Muscle layer of duodenum (tissue), 2 donors: ENCODE results near the gene NUDT19.
A peak's percentile ranks its signal among the peaks of the same experiment; 100 is the strongest.

ENCODE experiments used
- H3K27ac ChIP-seq: one replicate; pipeline ENCODE4 v1.7.0; 2013; ENCODE audit warnings: mild to moderate bottlenecking, low read length
- H3K27me3 ChIP-seq: one replicate; pipeline ENCODE4 v1.7.0; 2013; ENCODE audit warnings: low read depth, mild to moderate bottlenecking, control low read depth, low read length
- H3K36me3 ChIP-seq, 2 donors: one replicate each; pipeline ENCODE4 v1.7.0; 2013; ENCODE audit warnings: low read length in 2 of 2, control low read depth in 1 of 2, mild to moderate bottlenecking in 1 of 2; ENCODE audit not compliant: insufficient read depth in 2 of 2, control insufficient read depth in 1 of 2
- H3K4me1 ChIP-seq, 2 donors: one replicate each; pipeline ENCODE4 v1.7.0; 2013; ENCODE audit warnings: low read length in 2 of 2, mild to moderate bottlenecking in 2 of 2, control low read depth in 1 of 2, moderate library complexity in 1 of 2; ENCODE audit not compliant: insufficient read depth in 2 of 2, control insufficient read depth in 1 of 2
- H3K4me3 ChIP-seq, 2 donors: one replicate each; pipeline ENCODE4 v1.7.0; 2013; ENCODE audit warnings: low read length in 2 of 2, low read depth in 1 of 2, mild to moderate bottlenecking in 1 of 2
- H3K9me3 ChIP-seq, 2 donors: one replicate each; pipeline ENCODE4 v1.7.0; 2013; ENCODE audit warnings: low read length in 2 of 2, control low read depth in 1 of 2, mild to moderate bottlenecking in 1 of 2; ENCODE audit not compliant: control insufficient read depth in 1 of 2
- donor health status: healthy.

Gene NUDT19

GRCh38 chr19:32658075-32658474, 33.5 kb upstream of the NUDT19 start:
- Histone ChIP-seq H3K27me3 (no peaks in the 10 kb centered on the region), H3K9me3 (no peaks in the 10 kb centered on the region), H3K27ac (no peak overlapping the region), H3K36me3 (peaks cover 8 to 35% of the 10 kb centered on the region in 2 donors), H3K4me1 (peaks cover 0 to 3% of the 10 kb centered on the region in 2 donors), H3K4me3 (no peak overlapping the region)

GRCh38 chr19:32658527-32658926, 33.1 kb upstream of the NUDT19 start:
- peaks cover 8 to 35% of the 10 kb centered on the region in 2 donors for H3K36me3 ChIP-seq

GRCh38 chr19:32661318-32661717, 30.3 kb upstream of the NUDT19 start:
- Histone ChIP-seq H3K36me3 (peaks cover 4 to 14% of the 10 kb centered on the region in 2 donors), H3K9me3 (no peaks in the 10 kb centered on the region), H3K4me3 (no peak overlapping the region), H3K27ac (no peak overlapping the region), H3K4me1 (peaks cover 0 to 3% of the 10 kb centered on the region in 2 donors), H3K27me3 (no peaks in the 10 kb centered on the region)

More at GRCh38 chr19:32658527-32658926, 33.1 kb upstream of the NUDT19 start:
- H3K27ac ChIP-seq, result no peak overlapping the region
- H3K9me3 ChIP-seq, result no peaks in the 10 kb centered on the region
- no peaks in the 10 kb centered on the region for H3K27me3 ChIP-seq
- H3K4me3 ChIP-seq, result no peak overlapping the region
- H3K4me1 ChIP-seq, result no peaks in the 10 kb centered on the region

GRCh38 chr19:32662186-32662585, 29.4 kb upstream of the NUDT19 start:
- no peak overlapping the region for H3K4me3 ChIP-seq
- no peak overlapping the region for H3K27ac ChIP-seq
- H3K9me3 ChIP-seq, result no peaks in the 10 kb centered on the region

GRCh38 chr19:32666084-32666483, 25.5 kb upstream of the NUDT19 start:
- no peaks in the 10 kb centered on the region for H3K27me3 ChIP-seq
- H3K36me3 ChIP-seq, result peaks cover 0 to 3% of the 10 kb centered on the region in 2 donors
- H3K9me3 ChIP-seq, result no peaks in the 10 kb centered on the region

More at GRCh38 chr19:32662186-32662585, 29.4 kb upstream of the NUDT19 start:
- Histone ChIP-seq H3K27me3 (no peaks in the 10 kb centered on the region), H3K36me3 (peaks cover 8 to 10% of the 10 kb centered on the region in 2 donors), H3K4me1 (peaks cover 0 to 4% of the 10 kb centered on the region in 2 donors)

GRCh38 chr19:32669310-32669709, 22.3 kb upstream of the NUDT19 start:
- H3K27me3 ChIP-seq, result no peaks in the 10 kb centered on the region
- H3K4me1 ChIP-seq, result peaks cover 4 to 29% of the 10 kb centered on the region in 2 donors
- H3K36me3 ChIP-seq, result peaks cover 0 to 3% of the 10 kb centered on the region in 2 donors
- no peak overlapping the region for H3K27ac ChIP-seq
- H3K9me3 ChIP-seq, result no peaks in the 10 kb centered on the region
- H3K4me3 ChIP-seq, result no peak overlapping the region

More at GRCh38 chr19:32666084-32666483, 25.5 kb upstream of the NUDT19 start:
- H3K4me1 ChIP-seq, result peaks cover 0 to 7% of the 10 kb centered on the region in 2 donors
- no peak overlapping the region for H3K4me3 ChIP-seq
- no peak overlapping the region for H3K27ac ChIP-seq

- Histone ChIP-seq H3K4me3 (no peak overlapping the region), H3K27ac (no peak overlapping the region), H3K27me3 (peaks cover 10% of the 10 kb centered on the region), H3K9me3 (no peaks in the 10 kb centered on the region), H3K36me3 (peaks cover 0 to under 1% of the 10 kb centered on the region in 2 donors), H3K4me1 (peaks cover 4 to 37% of the 10 kb centered on the region in 2 donors)
Measured at GRCh38 chr19:32671883-32672593, 19.6 kb upstream of the NUDT19 start.

GRCh38 chr19:32672841-32673240, 18.8 kb upstream of the NUDT19 start:
- Histone ChIP-seq H3K27ac (no peak overlapping the region), H3K4me1 (peaks cover 4 to 37% of the 10 kb centered on the region in 2 donors), H3K9me3 (no peaks in the 10 kb centered on the region), H3K36me3 (no peaks in the 10 kb centered on the region), H3K27me3 (peaks cover 11% of the 10 kb centered on the region), H3K4me3 (no peak overlapping the region)

- H3K4me3 ChIP-seq, result peak overlapping the region in 1 of 2 donors; percentile 90
- H3K4me1 ChIP-seq, result peaks cover 4 to 37% of the 10 kb centered on the region in 2 donors
Measured at GRCh38 chr19:32673573-32673972, 18.0 kb upstream of the NUDT19 start.

GRCh38 chr19:32674153-32674930, 17.3 kb upstream of the NUDT19 start:
- Histone ChIP-seq H3K36me3 (no peaks in the 10 kb centered on the region), H3K9me3 (no peaks in the 10 kb centered on the region), H3K27me3 (peaks cover 11% of the 10 kb centered on the region), H3K27ac (no peak overlapping the region), H3K4me3 (peak overlapping the region; percentile 66 to 90), H3K4me1 (peaks cover 4 to 37% of the 10 kb centered on the region in 2 donors)

More at GRCh38 chr19:32673573-32673972, 18.0 kb upstream of the NUDT19 start:
- H3K9me3 ChIP-seq, result no peaks in the 10 kb centered on the region
- no peaks in the 10 kb centered on the region for H3K36me3 ChIP-seq
- peaks cover 11% of the 10 kb centered on the region for H3K27me3 ChIP-seq
- H3K27ac ChIP-seq, result no peak overlapping the region

- Histone ChIP-seq H3K4me3 (peak within 1 kb of the TSS; percentile 66 to 90), H3K27ac (peak within 1 kb of the TSS; percentile 31)
Measured at GRCh38 chr19:32674931-32675719, 16.5 kb upstream of the NUDT19 start, which contains the start of gene ANKRD27. ANKRD27 (minus strand) TSS chr19:32675180; CDS start chr19:32659015, 16,165 bp downstream.

More at GRCh38 chr19:32674931-32675719, 16.5 kb upstream of the NUDT19 start, which contains the start of gene ANKRD27:
- no peaks in the 10 kb centered on the region for H3K36me3 ChIP-seq
- H3K9me3 ChIP-seq, result no peaks in the 10 kb centered on the region
- peaks cover 11% of the 10 kb centered on the region for H3K27me3 ChIP-seq
- peaks cover 4 to 33% of the 10 kb centered on the region in 2 donors for H3K4me1 ChIP-seq
